Measurements from ENCODE around the gene FAM53A.

FAM53A gene

GRCh38 chr4:1713003-1713851 is 29.1 kb upstream of the FAM53A start:
- DNase-seq = no peak
- Mint-ChIP-seq H3K4me1 (peaks cover 61% of the 10 kb centered on the region), H3K27me3 (ENCODE audit: low read depth, poor library complexity) (no peaks in the 10 kb centered on the region), H3K36me3 (ENCODE audit: low read depth) (peaks cover 18% of the 10 kb centered on the region), H3K4me3 (peak overlapping the region; percentile 85), H3K9me3 (no peaks in the 10 kb centered on the region), H3K27ac (peak overlapping the region; percentile 92)
- TF ChIP-seq, protein P1, sequence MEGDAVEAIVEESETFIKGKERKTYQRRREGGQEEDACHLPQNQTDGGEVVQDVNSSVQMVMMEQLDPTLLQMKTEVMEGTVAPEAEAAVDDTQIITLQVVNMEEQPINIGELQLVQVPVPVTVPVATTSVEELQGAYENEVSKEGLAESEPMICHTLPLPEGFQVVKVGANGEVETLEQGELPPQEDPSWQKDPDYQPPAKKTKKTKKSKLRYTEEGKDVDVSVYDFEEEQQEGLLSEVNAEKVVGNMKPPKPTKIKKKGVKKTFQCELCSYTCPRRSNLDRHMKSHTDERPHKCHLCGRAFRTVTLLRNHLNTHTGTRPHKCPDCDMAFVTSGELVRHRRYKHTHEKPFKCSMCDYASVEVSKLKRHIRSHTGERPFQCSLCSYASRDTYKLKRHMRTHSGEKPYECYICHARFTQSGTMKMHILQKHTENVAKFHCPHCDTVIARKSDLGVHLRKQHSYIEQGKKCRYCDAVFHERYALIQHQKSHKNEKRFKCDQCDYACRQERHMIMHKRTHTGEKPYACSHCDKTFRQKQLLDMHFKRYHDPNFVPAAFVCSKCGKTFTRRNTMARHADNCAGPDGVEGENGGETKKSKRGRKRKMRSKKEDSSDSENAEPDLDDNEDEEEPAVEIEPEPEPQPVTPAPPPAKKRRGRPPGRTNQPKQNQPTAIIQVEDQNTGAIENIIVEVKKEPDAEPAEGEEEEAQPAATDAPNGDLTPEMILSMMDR (IDR thresholded peaks at IDR 0.05) = no peak

DNA sequence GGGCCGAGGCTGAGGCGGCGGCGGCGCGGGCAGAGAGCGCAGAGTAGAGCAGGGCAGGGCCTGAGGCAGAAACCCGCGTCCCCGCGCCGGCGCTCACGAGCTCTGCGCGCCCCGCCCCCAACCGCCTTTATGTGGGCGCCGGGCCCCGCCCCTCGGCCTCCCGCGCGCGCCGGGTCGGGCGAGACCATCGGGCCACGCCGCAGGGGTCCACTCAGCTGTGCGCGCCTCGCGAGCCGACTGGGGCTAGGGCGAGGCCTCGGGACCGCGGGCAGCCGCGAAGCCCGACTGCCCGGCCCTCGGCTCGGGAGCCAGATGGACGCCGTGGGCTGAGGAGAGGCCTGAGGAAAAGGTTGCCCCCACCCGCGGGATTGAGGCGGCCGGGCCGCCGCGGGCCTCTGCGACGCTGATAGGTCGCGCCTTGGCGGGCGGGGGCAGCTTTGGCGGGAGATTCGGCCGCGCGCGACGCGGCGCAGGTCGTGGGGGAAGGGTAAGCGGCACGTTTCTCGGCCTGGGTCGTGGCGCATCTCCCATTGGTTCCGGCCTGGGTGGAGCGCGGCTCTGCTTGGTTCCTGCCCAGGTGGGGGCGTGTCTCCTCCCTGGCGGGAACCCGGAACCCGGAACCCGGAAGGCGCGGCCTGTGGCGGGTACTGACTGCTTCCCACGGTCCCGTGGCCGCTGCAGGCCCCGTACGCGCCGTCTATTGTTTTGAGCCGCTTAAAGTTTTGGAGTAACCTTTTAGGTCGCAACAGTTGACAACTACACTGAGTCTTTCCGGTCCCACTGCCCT is 28.3 kb upstream of the FAM53A start, which contains the start of gene SLBP:
SLBP (minus strand) TSS at position 104 of the 787 bp plus-strand sequence. CDS start 131 bp downstream, outside the sequence.
- Mint-ChIP-seq H3K27ac (peak within 1 kb of the TSS; percentile 94), H3K4me3 (peak within 1 kb of the TSS; percentile 97), H3K9me3 (no peaks in the 10 kb centered on the region), H3K27me3 (ENCODE audit: low read depth, poor library complexity) (no peaks in the 10 kb centered on the region), H3K4me1 (peaks cover 62% of the 10 kb centered on the region), H3K36me3 (ENCODE audit: low read depth) (peaks cover 25% of the 10 kb centered on the region)
- TF ChIP-seq, protein P1 (IDR thresholded peaks at IDR 0.05) = no peak
- DNase-seq = peak; percentile 91

DNA sequence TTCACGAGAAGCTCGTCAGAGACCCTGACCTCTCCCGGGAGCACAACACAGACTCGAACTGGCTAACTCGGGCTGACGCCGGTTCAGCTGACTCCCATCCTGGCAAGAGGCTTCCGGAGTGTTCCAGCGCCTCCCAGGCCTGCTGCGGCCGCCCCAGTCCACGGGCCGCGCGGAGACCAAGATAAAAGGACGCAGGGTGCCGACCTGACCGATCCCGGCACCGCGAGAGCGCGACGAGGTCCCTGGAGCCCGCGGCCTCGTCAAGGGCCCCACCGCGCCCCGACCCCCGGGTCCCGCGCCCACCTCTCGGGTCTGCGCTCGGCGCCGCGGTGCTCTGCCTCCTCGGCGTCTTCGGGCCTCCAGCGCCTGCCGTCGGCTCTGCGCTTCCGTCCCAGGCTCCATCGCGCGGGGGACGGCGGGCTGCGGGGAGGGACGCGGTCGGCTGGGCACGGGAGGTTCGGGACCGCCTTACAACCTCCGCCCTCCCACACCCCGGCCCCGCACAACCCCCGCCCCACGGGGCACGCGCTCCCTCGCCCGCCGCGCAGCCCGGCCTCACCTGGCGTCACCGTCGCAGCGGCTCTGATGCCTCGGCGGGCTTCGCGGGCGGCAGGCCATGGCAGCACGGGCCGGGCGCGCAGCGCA is 27.6 kb upstream of the FAM53A start:
- peaks cover 26% of the 10 kb centered on the region for H3K36me3 Mint-ChIP-seq (ENCODE audit: low read depth)
- no peaks in the 10 kb centered on the region for H3K9me3 Mint-ChIP-seq
- peaks cover 62% of the 10 kb centered on the region for H3K4me1 Mint-ChIP-seq
- peak overlapping the region; percentile 97 for H3K4me3 Mint-ChIP-seq
- TF ChIP-seq, protein P1 (IDR thresholded peaks at IDR 0.05) = no peak
- DNase-seq = no peak
- no peaks in the 10 kb centered on the region for H3K27me3 Mint-ChIP-seq (ENCODE audit: low read depth, poor library complexity)
- H3K27ac Mint-ChIP-seq = peak overlapping the region; percentile 94

DNA sequence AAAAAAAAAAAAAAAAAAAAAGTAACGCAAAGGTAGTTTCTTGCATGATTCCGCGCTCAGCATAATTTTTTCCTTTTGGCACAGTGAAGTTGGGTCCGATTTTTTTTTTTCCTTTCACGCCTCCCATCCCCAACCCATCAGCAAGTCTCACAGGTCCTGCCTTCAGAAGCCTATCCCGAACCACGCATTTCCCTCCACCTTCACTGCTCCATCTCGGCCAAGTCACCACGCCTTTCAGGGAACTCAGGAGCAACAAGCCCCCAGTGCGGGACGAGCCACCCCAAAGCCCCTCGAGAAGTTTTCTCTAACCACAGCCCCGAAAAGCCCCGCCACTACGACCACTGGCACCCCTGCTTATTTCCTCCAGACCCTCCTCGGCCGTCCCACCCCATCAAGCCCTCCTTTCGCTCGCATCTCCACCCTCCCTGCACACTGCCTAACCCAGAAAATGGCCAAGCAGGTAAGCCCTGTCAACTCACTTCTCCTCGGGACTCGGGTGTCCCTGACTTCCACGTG is 27.0 kb upstream of the FAM53A start:
- Mint-ChIP-seq H3K27me3 (ENCODE audit: low read depth, poor library complexity) (no peaks in the 10 kb centered on the region), H3K4me1 (peaks cover 62% of the 10 kb centered on the region), H3K36me3 (ENCODE audit: low read depth) (peaks cover 32% of the 10 kb centered on the region), H3K27ac (peak overlapping the region; percentile 94), H3K9me3 (no peaks in the 10 kb centered on the region), H3K4me3 (peak overlapping the region; percentile 97)
- no peak for DNase-seq
- TF ChIP-seq, protein P1 (IDR thresholded peaks at IDR 0.05) = no peak

DNA sequence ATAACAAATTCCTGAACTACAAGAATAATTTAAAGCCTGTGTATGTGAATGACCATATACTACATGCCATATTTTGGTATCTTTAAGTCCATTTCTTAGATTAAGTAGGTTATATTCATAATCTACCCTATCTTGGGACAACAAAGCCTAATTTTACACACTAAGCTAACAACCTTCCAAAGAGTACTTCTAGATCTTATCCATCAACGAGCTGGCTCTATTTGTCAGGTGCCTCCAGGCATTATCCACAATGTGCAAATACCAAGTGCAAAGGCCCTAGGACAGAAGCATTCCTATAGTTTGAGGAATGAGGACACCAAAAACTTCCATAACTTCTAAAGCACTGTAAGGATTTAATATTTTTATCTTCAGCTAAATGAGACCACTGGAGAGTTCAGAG is 24.5 kb upstream of the FAM53A start:
- H3K9me3 Mint-ChIP-seq = no peaks in the 10 kb centered on the region
- no peak overlapping the region for H3K27ac Mint-ChIP-seq

More for the DNA sequence above, 24.5 kb upstream of the FAM53A start:
- TF ChIP-seq, protein P1 (IDR thresholded peaks at IDR 0.05) = no peak
- H3K4me1 Mint-ChIP-seq = peaks cover 42% of the 10 kb centered on the region
- peak overlapping the region; percentile 36 for H3K4me3 Mint-ChIP-seq
- no peak for DNase-seq
- no peaks in the 10 kb centered on the region for H3K27me3 Mint-ChIP-seq (ENCODE audit: low read depth, poor library complexity)
- H3K36me3 Mint-ChIP-seq (ENCODE audit: low read depth) = peaks cover 40% of the 10 kb centered on the region

Data from nephron progenitor cell (in vitro differentiated cells).